Endometrial microvascular endothelial cells (primary cell): ENCODE measurements around the gene SLC35E4. TPM values are rescaled to one million over a fixed set of nuclear protein-coding genes. Genes with fewer than 3 reads are reported as not detected.

ENCODE experiments used
- in situ Hi-C: cut with HindIII; loops from 2 replicates; pipeline ENCODE4 v1.10.0; 2017; ENCODE audit warnings: low sequenced_read_pairs, low pct_unique_long_range_greater_than_20kb; ENCODE audit errors: inconsistent ontology term
- total RNA-seq: library from RNA; depleted of rRNA; stranded (reverse); fragments of >200 nt; gene quantifications from one replicate; pipeline ENCODE4 v1.2.3, GENCODE V29; 2015; ENCODE audit errors: inconsistent ontology term

Gene SLC35E4
- total RNA-seq, 1 donor from 2014 or later, result 40.0 TPM

DNA sequence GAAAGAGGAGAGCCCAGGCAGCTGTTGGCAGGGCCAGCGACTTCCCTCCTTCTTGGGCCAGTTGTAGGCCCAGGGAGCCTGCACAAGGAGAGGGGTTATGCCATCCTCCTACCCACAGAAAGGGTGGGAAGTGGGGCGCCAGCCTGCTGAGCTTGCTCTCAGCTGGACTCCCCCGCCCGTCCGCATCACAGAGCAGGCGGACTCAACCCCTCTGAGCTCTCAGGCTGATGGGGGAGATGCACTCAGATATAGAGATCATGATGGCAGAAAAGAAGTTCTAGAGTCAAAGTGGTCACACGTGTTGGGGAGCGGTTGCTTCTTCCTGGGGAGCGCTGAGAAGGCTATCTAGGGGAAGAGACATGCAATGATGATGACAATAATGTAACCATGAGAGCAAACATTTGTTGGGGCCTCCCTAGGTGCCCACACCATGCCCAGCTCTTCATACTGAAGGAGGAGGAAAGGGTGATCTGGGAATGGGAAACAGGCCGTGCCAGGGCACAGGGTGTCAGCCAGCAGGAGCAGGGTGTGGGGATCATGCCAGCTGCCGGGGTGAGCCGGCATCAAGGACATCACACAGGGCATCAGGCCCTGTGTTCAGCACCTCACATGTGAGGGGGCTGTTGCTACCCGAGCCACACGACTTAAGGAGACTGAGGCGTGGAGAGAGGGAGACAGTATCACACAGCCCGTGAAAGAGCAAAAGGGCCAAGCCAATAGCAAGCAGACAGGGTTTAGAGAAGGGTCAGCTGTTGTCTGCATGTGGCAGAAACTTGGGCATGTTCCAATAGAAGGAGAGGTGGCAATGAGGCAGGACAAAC lies 7.7 kb downstream of the SLC35E4 start:
- in situ Hi-C loops, result no loop called here

DNA sequence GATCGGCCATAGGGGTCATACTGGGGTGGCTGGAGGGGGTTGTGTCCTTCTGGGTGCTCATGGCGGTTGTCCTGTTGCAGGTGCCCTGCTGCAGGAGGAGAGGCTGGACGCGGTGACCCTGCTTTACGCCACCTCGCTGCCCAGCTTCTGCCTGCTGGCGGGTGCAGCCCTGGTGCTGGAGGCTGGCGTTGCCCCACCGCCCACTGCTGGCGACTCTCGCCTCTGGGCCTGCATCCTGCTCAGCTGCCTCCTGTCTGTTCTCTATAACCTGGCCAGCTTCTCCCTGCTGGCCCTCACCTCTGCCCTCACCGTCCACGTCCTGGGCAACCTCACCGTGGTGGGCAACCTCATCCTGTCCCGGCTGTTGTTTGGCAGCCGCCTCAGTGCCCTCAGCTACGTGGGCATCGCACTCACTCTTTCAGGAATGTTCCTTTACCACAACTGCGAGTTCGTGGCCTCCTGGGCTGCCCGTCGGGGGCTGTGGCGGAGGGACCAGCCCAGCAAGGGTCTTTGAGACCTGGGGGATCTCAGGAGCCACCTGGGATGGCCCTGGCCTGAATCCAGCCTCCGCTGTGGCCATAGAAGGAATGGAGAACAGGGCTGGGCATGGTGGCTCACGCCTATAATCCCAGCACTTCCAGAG lies 11.1 kb downstream of the SLC35E4 start:
- in situ Hi-C loops, result no loop called here

DNA sequence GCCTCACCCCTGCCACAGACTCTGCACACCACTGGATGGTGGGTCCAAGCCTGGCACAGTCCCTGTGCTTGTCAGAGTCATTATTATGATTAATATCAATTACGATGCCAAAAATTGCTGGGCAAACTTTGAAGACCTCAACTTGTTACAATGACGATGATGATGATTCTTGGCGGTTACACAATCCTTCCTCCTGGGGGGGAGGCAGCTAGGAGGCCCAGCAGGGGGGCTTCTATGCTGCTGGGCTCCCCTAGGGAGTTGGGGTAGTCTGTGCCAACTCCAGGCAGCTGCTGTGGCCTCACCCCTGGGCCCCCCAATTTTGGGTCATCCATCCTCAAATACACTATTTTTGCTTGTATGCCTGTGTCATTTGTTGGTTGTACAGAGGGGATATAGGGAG lies 12.0 kb downstream of the SLC35E4 start:
- in situ Hi-C loops, result no loop called here

DNA sequence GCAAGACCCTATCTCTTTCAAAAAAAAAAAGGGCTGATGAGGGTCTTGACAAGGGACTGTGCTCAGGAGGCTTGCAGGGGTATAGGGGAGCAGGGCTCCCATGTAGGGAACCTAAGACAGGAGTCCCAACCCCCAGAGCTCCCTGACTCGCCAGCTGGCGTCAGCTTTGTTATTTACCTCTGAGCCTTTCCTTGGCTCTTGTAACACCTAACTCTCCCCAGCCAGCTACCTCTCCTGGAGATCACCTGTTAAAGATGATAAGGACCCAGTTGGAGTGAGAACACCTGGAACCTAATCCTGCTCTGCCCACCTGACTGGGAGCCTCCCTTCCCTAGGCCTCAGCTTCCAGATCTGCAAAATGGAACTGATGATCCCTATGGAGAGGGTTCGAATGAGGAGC lies 13.2 kb downstream of the SLC35E4 start:
- in situ Hi-C loops, result no loop called here

DNA sequence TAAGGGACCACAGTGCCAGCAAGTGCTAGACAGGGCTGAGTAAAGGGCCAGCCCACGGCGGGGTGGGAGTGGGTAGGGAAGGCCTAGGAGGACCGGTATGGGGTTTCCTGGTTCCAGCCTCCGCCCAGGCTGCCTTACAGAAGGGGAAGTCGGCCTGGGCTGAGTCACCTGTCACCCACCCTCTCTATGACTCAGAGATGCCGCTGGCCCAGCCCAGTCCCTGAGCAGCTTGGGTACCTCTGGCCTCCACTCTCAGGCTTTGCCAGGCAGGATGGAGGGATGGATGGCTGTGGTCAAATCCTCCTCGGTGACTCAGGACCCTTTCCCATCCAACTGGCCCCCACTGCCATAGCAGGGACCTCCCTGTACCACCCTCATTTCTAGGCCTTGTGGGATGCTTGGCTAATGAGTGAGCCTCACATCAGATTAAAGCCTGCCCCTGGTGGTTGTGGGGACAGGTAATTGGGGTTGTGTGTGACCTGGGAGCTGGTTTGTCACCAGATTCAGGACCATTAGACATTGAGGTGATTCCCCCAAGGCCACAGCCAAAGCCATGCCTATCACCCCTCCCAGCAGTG lies 13.9 kb downstream of the SLC35E4 start:
- in situ Hi-C loops, result no loop called here

DNA sequence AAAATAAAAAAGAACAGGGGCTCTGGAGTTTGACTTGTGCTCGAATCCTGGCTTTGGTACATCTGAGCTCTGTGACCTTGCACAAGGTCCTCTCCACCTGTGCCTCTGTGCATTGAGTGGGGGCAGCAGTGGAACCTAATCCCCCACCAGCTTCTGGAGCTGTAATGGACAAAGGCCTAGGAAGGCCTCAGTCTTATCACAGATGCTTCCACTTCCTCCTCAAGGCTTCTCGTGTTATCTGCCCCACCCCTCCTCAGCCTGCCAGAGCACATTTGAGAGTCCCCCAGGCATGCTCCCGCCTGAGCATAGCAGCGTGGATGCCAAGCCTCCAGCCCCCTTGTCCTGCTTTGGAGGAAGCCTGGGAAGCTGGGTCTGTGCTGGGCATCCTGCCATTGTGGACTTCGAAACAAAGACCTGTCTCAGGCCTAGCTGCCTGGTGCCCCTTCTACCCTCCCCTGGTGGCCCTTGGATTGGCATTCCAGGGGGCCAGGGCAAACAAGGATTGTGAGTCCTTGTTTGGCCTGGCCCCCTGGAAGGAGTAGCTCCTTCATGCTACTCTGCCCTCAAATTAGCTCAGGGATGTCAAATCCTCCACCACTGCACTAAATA lies 15.0 kb downstream of the SLC35E4 start:
- in situ Hi-C loops, result no loop called here

DNA sequence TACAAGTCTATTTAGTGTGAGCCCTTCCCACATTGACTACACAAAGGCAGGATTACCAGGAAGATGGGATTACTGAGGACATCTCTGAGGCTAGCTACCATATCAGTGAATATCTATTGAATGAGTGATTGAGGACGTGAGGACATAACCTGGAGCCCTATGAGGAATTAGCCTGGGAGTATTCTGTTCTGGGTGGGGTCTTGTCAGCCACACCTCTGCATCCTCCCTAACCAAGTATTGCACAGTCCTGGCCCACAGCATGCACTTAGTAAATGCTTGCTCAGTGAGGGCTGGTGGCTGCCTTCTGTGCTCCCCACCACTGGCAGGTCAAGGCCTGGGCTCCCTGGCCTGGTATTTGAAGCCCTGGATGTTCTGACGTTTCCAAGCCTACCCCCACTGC lies 17.3 kb downstream of the SLC35E4 start:
- in situ Hi-C loops, result no loop called here

DNA sequence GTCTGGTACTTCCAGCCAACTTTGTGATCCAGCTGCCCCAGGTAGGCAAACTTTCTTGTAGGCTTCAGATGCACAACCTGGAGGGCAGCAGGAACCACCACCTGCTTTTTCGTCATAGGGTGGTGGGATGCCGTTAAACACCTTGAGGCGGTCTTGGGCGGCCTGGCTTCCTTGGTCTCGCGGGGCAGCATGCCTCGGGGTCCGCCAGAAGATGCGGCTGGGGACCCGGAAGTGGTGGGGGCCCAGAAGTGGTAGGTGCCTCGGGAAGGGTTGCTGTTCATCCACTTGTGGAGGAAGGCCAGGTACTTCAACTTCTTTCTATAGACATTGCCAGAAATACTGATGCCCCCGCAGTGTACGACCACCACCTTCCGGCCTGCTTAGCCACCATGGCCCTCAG lies 18.8 kb downstream of the SLC35E4 start:
- in situ Hi-C loops, result no loop called here

DNA sequence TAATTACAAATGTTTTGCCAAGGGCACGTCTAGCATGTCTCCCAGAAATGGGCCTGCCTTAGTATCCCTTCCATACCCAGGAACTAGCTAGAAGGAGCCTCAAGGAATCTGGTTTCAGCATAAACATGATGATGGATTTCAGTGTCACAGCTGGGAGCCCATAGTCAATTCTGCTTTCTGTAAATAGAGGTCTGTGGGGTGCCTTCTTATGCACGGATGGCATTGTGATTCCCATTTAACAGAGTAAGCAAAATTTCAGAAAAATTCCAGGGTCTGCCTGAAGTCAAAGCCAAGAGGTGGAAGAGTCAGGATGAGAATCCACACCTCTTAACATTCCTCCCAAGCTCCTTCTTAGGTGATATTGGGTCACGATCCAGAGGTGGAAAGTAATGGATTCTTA lies 20.0 kb downstream of the SLC35E4 start:
- in situ Hi-C loops, result no loop called here

DNA sequence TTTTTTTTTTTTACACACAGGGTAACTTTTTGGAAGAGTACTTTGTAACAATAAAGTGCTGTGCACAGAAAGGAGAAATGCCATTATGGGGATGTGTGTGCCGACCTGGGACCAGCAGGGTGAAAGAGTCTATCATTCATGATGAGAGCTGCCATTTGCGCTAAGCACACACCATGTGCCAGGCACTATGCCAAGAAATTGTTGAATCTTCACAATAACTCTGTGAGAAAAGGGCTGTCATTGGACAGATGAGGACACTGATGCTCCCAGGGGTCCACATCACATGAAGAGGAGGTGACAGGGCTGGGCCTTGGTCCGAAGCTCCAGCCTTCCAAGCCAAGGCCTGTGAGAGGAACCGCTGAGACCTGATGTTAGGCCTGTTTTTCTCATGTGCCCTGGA lies 26.5 kb downstream of the SLC35E4 start:
- in situ Hi-C loops, result no loop called here

DNA sequence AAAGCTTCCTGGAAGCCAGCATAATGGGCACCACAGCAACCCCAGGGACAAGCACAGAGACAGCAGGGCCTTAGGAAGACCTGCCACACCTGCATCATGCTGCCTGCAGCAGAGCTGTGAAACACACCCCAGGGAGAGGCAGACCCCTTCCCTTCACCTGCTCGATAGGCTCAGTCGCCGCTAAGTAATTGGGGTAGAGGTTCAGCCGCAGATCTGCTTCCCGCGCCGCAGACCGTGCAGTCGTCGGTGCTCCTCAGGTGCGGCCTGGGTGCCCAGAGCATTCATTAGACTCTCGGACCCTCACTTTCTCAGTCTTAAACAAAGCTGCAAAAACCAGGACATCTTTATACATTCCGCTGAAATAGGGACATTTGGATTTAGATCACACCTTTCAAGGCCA lies 29.2 kb downstream of the SLC35E4 start:
- in situ Hi-C loops, result no loop called here

DNA sequence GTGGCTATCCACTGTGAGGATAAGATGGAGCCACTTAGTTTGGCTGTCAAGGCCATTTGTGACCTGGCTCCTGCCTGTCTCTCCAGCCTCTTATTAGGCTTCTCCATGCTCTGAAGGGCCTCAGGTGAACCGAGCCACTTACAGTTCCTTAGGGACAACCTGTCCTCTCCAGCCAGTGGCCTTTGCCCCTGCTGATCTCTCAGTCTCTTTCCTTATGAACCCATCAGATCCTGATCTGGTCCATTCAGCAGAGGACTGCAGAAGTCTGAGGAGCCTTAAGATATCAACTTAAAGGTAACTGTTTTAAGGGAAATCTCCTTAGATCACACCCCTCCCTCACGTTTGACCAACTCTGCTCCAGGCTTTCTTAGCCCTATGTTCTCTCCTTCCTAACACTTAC lies 29.7 kb downstream of the SLC35E4 start:
- in situ Hi-C loops, result no loop called here

DNA sequence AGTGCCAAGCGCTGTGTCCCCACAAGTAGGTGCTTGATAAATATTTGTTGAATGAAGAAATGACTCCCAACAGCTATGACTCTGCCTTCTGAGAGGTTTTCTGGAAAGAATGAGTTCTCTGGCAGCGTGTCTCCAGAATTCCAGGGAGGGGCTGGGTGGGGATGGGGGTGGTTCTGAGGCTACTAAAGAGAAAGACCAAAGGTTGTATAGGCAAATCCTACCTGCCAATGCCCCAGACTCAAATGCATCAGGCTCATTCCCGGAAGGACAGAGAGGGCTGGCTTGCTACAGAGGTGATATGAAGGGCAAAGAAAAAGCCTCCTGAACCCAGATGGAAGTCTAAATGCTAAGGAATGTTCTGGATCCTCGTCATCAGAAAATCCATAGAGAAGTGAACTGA lies 30.2 kb downstream of the SLC35E4 start:
- in situ Hi-C loops, result no loop called here

DNA sequence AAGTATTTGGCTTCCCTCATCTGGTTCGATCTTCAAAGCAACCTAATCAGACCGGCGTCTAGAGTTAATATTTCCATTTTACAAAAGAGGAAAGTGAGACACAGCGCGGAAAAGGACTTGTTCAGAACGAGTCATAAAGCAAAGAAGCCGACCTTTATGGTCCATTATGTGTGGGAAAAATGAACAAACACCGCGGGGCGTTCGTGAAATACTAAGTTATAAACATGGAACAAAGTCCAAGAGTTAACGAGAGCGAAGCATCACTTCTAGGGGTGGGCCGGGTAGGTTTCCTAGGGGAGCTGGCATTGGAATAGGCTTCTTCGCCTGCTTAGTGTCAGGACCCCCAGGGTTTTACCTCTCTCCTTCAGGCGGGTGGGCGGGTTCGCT lies 31.5 kb downstream of the SLC35E4 start:
- in situ Hi-C loops, result no loop called here

DNA sequence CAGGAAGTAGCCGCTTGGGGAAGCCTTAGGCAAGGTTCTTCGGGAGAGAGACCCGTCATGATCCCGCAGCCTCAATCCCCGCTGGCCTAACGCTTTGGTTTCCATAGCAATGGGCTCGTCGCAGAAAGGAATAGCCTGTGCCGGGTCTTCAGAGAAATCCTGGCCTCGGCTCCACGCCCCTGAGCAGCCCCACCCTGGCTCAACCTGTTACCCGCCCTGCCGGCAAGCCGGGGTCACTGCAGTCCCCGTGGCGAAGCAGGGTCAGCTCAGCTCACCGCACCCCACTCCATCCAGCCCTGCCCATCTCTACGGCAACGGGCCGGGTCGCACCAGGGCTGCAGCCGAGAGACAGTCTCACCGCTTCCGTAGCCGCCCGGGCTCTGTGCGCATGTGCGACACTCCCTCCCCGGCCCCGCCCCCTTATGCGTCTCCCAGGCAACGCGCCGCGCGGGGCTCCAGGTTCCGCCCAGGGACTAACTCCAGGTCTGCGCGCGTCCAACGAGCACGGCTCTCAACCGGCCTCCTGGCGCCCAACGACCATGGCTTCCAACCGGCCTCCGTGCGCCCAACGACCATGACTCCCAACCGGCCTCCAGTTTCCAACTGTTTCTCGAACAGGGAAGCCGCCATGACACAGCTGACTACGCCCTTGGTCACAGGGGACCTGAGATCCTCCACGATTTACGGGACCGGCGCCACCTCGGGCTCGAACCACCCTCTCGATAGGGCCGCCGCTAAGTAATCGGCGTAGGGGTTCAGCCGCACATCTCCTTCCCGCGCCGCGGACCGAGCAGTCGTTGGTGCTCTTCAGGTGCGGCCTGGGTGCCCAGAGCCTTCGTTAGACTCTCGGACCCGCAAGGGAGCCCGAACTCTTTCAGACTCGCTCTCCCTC lies 32.2 kb downstream of the SLC35E4 start, which contains the start of gene DUSP18:
Gene DUSP18 (minus strand): TSS at position 382 of the 892 bp plus-strand sequence. CDS start 3,872 bp downstream, outside the sequence.
- in situ Hi-C loops, result no loop called here

DNA sequence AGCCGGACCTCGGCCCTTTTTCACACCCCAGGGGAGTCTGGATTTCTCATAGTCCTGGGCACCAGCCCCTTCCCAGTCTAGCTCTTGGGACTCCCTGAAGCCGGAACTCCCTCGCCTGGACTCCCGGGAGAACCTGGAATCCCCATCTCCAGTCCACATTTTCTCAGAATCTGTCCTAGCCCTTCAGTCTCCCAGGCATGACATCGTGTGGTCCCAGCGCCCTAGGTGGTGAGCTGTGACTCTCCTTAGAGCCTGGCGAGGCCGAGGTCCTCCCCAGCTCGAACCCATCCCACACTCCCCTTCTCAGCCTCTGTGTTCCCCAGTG lies 32.8 kb downstream of the SLC35E4 start:
- in situ Hi-C loops, result no loop called here

DNA sequence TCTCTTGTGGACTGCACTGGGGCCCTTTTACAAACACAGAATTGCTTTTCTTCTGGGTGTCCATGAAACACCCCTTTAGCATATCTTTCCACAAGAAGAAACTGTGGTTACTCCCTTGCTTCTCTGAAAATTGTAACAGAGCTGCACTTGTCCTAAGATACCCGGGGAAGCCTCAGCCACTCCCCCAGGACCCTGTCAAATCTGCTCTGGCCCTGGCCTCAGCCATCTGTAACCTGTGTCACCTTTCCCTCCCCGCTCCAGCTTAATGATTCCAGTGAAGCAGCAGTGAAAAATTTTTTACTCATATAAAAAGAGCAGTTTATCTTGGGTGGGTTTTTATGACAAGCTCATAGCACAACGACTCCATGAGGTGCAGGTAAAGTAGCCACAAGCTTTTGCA lies 35.5 kb downstream of the SLC35E4 start:
- in situ Hi-C loops, result no loop called here

DNA sequence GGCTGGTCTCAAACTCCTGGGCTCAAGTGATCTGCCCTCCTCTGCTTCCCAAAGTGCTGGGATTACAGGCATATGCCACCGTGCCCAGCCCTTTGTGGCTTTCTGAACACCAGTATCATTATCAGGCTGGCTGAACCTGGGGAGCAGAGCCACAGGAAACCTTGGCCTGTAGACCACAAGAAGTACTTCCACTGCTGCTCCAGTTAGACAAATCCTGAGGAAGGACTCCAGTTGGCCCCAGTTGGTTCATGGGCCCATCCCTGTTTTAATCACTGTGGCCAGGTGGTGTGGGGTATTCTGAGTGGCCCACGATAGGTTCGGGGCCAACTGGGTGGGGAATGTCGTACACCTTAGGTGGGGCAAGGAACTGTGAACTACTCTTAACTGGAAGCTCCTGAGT lies 37.6 kb downstream of the SLC35E4 start:
- in situ Hi-C loops, result no loop called here

DNA sequence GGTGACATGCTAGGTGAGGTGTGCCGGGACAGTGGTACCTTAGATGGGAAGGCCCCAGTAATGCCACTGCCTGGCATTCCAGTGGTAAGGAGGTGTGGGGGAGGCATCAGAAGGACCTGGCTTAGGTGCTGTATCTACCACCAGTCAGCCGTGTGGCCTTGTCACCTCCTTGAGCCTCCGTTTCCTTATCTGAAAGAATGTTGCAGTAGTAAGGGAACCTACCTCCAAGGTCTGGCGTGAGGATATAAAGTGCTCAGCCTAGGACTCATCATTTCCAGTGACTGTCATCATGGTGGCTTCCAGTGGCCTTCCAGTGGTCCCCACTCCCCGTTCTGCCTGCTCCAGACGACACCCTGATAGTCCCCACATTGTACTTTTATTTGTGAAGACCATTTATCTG lies 38.9 kb downstream of the SLC35E4 start:
- in situ Hi-C loops, result no loop called here
